SJCRH30 (cell line): ENCODE results near the gene TBC1D4. TPM values are rescaled to one million over a fixed set of nuclear protein-coding genes. Genes with fewer than 3 reads are reported as not detected.

Source experiments
- DNase-seq, 2 experiments: peaks; one replicate each; pipeline ENCODE4 v3.0.0-alpha.2; 2015 to 2020
- H3K27ac ChIP-seq: fragments of 250-450 bp; sonication (Bioruptor Pico); 2 replicates; pipeline ENCODE4 v1.5.1; 2020; ENCODE audit warnings: mild to moderate bottlenecking, moderate library complexity
- H3K27me3 ChIP-seq: fragments of 250-450 bp; sonication (Bioruptor Pico); 2 replicates; pipeline ENCODE4 v1.5.1; 2020; ENCODE audit warnings: mild to moderate bottlenecking, moderate library complexity
- H3K36me3 ChIP-seq: fragments of 250-450 bp; sonication (Bioruptor Pico); 2 replicates; pipeline ENCODE4 v1.5.1; 2020; ENCODE audit warnings: mild to moderate bottlenecking, moderate library complexity
- H3K4me1 ChIP-seq: fragments of 250-450 bp; sonication (Bioruptor Pico); 2 replicates; pipeline ENCODE4 v1.5.1; 2020; ENCODE audit warnings: mild to moderate bottlenecking, moderate library complexity
- H3K4me3 ChIP-seq: fragments of 250-450 bp; sonication (Bioruptor Pico); 2 replicates; pipeline ENCODE4 v1.5.1; 2020; ENCODE audit warnings: mild to moderate bottlenecking, moderate library complexity
- H3K9me3 ChIP-seq: fragments of 250-450 bp; sonication (Bioruptor Pico); replicated peaks from 2 replicates; pipeline ENCODE4 v1.5.1; 2020; ENCODE audit warnings: mild to moderate bottlenecking, moderate library complexity
- total RNA-seq: library from RNA; depleted of rRNA; stranded (reverse); fragments of >200 nt; shearing (Covaris generic); gene quantifications from 2 replicates; pipeline ENCODE4 v1.2.3, GENCODE V29; 2014; rRNA removed

The TBC1D4 gene, protein sequence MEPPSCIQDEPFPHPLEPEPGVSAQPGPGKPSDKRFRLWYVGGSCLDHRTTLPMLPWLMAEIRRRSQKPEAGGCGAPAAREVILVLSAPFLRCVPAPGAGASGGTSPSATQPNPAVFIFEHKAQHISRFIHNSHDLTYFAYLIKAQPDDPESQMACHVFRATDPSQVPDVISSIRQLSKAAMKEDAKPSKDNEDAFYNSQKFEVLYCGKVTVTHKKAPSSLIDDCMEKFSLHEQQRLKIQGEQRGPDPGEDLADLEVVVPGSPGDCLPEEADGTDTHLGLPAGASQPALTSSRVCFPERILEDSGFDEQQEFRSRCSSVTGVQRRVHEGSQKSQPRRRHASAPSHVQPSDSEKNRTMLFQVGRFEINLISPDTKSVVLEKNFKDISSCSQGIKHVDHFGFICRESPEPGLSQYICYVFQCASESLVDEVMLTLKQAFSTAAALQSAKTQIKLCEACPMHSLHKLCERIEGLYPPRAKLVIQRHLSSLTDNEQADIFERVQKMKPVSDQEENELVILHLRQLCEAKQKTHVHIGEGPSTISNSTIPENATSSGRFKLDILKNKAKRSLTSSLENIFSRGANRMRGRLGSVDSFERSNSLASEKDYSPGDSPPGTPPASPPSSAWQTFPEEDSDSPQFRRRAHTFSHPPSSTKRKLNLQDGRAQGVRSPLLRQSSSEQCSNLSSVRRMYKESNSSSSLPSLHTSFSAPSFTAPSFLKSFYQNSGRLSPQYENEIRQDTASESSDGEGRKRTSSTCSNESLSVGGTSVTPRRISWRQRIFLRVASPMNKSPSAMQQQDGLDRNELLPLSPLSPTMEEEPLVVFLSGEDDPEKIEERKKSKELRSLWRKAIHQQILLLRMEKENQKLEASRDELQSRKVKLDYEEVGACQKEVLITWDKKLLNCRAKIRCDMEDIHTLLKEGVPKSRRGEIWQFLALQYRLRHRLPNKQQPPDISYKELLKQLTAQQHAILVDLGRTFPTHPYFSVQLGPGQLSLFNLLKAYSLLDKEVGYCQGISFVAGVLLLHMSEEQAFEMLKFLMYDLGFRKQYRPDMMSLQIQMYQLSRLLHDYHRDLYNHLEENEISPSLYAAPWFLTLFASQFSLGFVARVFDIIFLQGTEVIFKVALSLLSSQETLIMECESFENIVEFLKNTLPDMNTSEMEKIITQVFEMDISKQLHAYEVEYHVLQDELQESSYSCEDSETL (N-terminal part only)
- total RNA-seq = 16.9 and 18.4 TPM in 2 replicates

DNA sequence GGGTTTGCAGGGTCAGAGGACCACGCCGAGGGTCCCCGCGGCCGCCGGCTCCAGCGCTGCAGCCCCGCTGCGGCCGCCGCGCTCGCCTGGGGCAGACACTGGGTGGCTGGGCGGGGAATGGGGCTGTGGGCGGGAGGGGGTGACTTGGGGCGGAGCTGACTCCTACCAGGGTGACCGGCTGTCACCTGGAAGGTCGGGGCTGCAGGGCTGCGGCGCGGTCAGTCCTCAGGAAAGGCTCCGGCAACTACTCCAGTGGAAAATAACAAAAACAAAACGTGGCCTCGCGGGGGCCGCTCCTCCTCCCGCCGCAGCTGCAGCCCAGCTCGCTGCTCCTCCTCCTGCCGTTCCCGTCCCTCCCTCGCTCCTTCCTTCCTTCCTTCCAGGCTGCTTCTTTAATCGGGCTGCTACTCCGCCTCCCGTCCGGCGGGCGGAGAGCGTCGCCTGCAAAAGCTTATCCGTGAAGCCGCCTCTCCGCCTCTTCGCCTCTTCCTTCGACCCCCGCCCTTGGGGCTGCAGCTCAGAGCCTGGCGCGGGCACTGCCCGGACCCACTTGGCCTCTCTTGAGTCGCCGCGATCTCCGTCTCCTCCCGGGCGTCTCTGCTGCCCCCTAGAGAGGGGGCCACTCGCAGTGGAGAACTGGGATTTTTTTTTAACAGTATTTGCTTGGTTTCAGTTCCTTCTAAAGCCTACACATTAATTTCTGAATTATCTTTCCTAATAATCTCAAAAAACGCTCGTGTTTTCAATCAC, at the start of gene TBC1D4:
TSS of gene TBC1D4 (minus strand) at position 100 of the 750 bp plus-strand sequence. CDS start 402 bp downstream, outside the sequence.
- Histone ChIP-seq H3K27me3 (no peaks in the 10 kb centered on the region), H3K36me3 (no peaks in the 10 kb centered on the region), H3K27ac (peak within 1 kb of the TSS; percentile 53), H3K4me3 (peak within 1 kb of the TSS; percentile 80), H3K9me3 (no peaks in the 10 kb centered on the region), H3K4me1 (peaks cover 3% of the 10 kb centered on the region; the same call in 1 of the 2 replicates)
- DNase-seq = peak; percentile 91 to 93

- no peak overlapping the region for H3K27ac ChIP-seq
- no peak overlapping the region for H3K4me3 ChIP-seq
- H3K27me3 ChIP-seq = no peaks in the 10 kb centered on the region
- H3K4me1 ChIP-seq = no peaks in the 10 kb centered on the region
- no peaks in the 10 kb centered on the region for H3K9me3 ChIP-seq
- DNase-seq = no peak
- peaks cover 7% of the 10 kb centered on the region; the same call in 1 of the 2 replicates for H3K36me3 ChIP-seq
These were observed 48.6 kb upstream of the TBC1D4 start for GRCh38 chr13:75530549-75530961.

- Histone ChIP-seq H3K4me1 (no peaks in the 10 kb centered on the region), H3K9me3 (no peaks in the 10 kb centered on the region), H3K36me3 (0 out of 2 replicates have a peak, but pooled peaks cover 2% of the 10 kb centered on the region), H3K27ac (no peak overlapping the region), H3K4me3 (no peak overlapping the region), H3K27me3 (no peaks in the 10 kb centered on the region)
- DNase-seq = no peak
These were observed 40.0 kb upstream of the TBC1D4 start for GRCh38 chr13:75521956-75522355.

DNA sequence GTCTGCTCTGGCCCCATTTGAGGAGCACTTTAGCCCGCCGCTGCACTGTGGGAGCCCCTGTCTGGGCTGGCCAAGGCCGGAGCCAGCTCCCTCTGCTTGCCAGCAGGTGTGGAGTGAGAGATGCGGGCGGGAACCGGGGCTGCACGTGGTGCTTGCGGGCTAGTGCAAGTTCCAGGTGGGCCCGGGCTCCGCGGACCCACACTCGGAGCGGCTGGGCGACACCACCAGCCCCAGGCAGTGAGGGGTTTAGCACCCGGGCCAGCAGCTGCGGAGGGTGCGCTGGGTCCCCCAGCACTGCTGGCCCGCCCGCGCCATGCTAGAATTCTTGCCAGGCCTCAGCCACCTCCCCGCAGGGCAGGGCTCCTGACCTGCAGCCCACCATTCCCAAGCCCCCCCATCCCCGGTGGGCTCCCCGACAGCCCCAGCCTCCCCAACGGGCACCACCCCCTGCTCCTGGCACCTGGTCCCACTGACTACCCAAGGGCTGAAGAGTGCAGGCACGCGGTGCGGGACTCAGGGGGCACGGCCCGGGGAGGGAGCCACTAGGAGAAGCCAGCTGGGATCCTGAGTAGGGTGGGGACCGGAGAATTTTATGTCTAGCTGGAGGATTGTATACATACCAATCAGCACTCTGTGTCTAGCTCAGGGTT, 36.6 kb upstream of the TBC1D4 start:
- H3K36me3 ChIP-seq = no peaks in the 10 kb centered on the region
- no peak overlapping the region for H3K27ac ChIP-seq
- H3K4me1 ChIP-seq = no peaks in the 10 kb centered on the region
- H3K9me3 ChIP-seq = no peaks in the 10 kb centered on the region
- no peaks in the 10 kb centered on the region for H3K27me3 ChIP-seq
- no peak for DNase-seq
- no peak overlapping the region for H3K4me3 ChIP-seq

- Histone ChIP-seq H3K4me3 (no peak overlapping the region), H3K4me1 (no peaks in the 10 kb centered on the region), H3K9me3 (no peaks in the 10 kb centered on the region; the same call in 1 of the 2 replicates), H3K27me3 (no peaks in the 10 kb centered on the region), H3K36me3 (no peaks in the 10 kb centered on the region), H3K27ac (no peak overlapping the region)
- DNase-seq = no peak
These were observed 32.4 kb upstream of the TBC1D4 start for GRCh38 chr13:75514080-75514995.

DNA sequence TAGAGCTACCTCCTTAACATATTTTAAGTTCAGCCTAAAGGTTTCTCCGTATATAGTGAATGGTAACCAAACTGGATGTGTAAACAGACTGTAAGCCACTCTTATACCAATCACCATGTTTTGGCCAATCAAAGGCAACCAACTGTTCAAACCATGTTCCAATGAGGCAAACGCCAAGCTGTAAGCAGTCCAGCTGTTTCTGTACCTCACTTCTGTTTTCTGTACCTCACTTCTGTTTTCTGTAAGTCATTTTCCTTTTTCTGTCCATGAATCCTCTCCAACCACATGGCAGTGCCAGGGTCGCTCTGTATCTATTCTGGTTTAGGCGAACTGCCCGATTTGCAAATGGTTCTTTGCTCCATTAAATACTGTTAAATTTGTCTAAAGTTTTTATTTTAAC, 31.3 kb upstream of the TBC1D4 start:
- DNase-seq = no peak
- Histone ChIP-seq H3K27ac (no peak overlapping the region), H3K4me1 (no peaks in the 10 kb centered on the region), H3K27me3 (no peaks in the 10 kb centered on the region), H3K36me3 (no peaks in the 10 kb centered on the region), H3K9me3 (no peaks in the 10 kb centered on the region; the same call in 1 of the 2 replicates), H3K4me3 (no peak overlapping the region)

- H3K27ac ChIP-seq = no peak overlapping the region
- no peak overlapping the region for H3K4me3 ChIP-seq
- no peaks in the 10 kb centered on the region; the same call in 1 of the 2 replicates for H3K9me3 ChIP-seq
- H3K4me1 ChIP-seq = no peaks in the 10 kb centered on the region
- H3K27me3 ChIP-seq = no peaks in the 10 kb centered on the region
- no peak for DNase-seq
- H3K36me3 ChIP-seq = no peaks in the 10 kb centered on the region
These were observed 30.3 kb upstream of the TBC1D4 start for GRCh38 chr13:75512253-75512652.

GRCh38 chr13:75511051-75511625, 29.2 kb upstream of the TBC1D4 start:
- Histone ChIP-seq H3K4me3 (no peak overlapping the region), H3K9me3 (no peaks in the 10 kb centered on the region; the same call in 1 of the 2 replicates), H3K27ac (no peak overlapping the region), H3K4me1 (peaks cover under 1% of the 10 kb centered on the region; the same call in 1 of the 2 replicates), H3K27me3 (no peaks in the 10 kb centered on the region), H3K36me3 (no peaks in the 10 kb centered on the region)
- DNase-seq = no peak

DNA sequence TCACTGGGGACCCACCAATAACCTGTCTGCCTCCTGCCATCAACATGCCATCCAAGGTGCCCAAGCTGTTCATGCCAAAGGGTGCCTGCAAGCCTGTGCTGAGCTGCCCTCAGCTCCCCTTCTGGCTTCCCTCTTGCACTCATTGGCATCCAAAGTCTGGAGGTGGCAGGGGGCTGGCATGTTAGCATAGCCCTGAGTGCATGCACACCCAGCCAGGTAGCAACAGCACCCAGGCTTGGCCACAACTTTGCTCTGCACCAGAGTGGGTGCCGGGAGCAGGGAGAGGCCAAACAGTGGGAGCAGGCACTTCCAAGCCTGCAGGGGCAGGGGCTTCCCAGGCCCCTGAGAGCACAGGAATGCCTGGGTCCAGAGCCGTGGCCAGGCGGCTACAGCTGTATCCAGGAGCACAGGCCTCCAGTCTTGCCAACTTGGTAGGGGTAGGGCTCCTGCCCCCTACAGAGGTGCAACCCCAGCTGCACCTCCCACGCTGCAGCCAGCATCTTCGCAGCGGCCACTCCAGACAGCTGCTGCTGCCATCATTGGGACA, 26.1 kb upstream of the TBC1D4 start:
- no peak overlapping the region for H3K27ac ChIP-seq
- no peak for DNase-seq
- no peaks in the 10 kb centered on the region for H3K36me3 ChIP-seq
- H3K27me3 ChIP-seq = no peaks in the 10 kb centered on the region
- H3K9me3 ChIP-seq = no peaks in the 10 kb centered on the region; the same call in 1 of the 2 replicates
- peaks cover 13% of the 10 kb centered on the region for H3K4me1 ChIP-seq
- H3K4me3 ChIP-seq = no peak overlapping the region

DNA sequence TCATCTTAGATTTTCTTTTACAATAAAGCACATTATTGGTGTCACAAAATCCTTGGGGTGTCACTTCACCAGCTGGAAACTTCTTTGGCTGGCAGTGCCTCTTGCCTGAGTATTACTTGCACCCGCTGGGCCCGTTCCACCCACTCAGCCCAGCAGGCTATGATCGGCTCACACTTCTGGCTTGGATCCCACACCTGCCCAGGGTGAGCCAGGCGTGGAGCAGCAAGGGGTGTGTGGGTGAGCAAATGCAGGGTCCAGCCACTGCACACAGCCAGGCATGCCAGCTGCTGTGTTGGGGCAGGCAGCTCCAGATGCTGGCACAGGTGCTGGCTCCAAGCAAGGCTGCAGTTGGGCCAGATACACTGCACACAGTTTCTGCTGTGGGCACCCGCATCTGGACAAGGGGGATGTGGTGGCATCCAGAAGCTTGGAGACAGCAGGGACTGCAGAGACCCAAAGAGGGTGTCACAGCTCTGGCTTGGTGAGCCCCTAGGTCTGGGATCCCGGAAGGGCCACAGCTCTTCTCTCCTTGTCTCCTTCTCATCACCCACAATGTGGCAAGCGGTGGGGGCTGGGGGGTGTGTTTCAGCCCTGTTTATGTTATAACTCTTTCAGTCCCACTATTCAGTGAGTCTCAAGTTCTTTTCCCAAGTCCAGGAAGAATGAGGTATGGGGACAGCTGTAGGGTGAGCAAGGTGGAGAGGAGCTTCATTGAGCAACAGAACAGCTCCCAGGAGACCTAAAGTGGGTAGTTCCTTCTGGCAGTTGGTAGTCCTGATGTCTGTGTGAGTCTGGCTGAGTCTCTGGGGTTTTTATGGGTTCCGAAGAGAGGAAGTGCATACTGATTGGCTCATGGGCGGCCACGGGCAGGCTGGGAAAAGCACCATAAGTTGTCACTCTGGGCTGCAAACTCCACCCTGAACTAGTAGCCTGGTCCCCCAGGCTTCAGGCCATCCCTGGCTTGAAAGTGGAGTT, 25.3 kb upstream of the TBC1D4 start:
- H3K9me3 ChIP-seq = no peaks in the 10 kb centered on the region; the same call in 1 of the 2 replicates
- H3K4me1 ChIP-seq = peaks cover 13% of the 10 kb centered on the region
- H3K4me3 ChIP-seq = no peak overlapping the region
- DNase-seq = peak; percentile 15 to 43
- H3K27me3 ChIP-seq = no peaks in the 10 kb centered on the region
- H3K36me3 ChIP-seq = no peaks in the 10 kb centered on the region
- no peak overlapping the region for H3K27ac ChIP-seq

GRCh38 chr13:75506018-75506417, 24.0 kb upstream of the TBC1D4 start:
- Histone ChIP-seq H3K4me1 (peaks cover 13% of the 10 kb centered on the region), H3K4me3 (no peak overlapping the region), H3K9me3 (no peaks in the 10 kb centered on the region), H3K36me3 (no peaks in the 10 kb centered on the region), H3K27me3 (no peaks in the 10 kb centered on the region), H3K27ac (peak overlapping the region; percentile 58)
- DNase-seq = peak in 1 of 2 experiments; percentile 38
